CD14-positive monocyte (primary cell): Measurements from ENCODE around the gene BUB1. TPM values are rescaled to one million over a fixed set of nuclear protein-coding genes. Genes with fewer than 3 reads are reported as not detected.

ENCODE experiments used
- DNase-seq, 3 donors: peaks; one replicate each; pipeline ENCODE4 v3.0.0-alpha.2; 2011 to 2022
- H2AFZ ChIP-seq: 2 replicates; pipeline ENCODE4 v1.6.0; 2012; ENCODE audit warnings: mild to moderate bottlenecking, low read depth, low read length, inconsistent platforms; ENCODE audit not compliant: insufficient read depth, poor library complexity, severe bottlenecking
- H3K27ac ChIP-seq, 2 donors: 1 replicate in 1 of 2; 2 replicates in 1 of 2; pipeline ENCODE4 v1.5.1; 2012 to 2013; ENCODE audit warnings: low read length in 2 of 2, control low read depth in 1 of 2, inconsistent platforms in 1 of 2, low read depth in 1 of 2, mild to moderate bottlenecking in 1 of 2
- H3K27me3 ChIP-seq, 2 donors: one replicate each; pipeline versions ENCODE4 v1.6.0 to v1.6.1; 2011 to 2013; ENCODE audit warnings: low read length in 2 of 2; ENCODE audit not compliant: control insufficient read depth in 2 of 2, insufficient read depth in 2 of 2
- H3K36me3 ChIP-seq, 2 donors: replicated peaks in 1 of 2; 1 replicate in 1 of 2; 2 replicates in 1 of 2; pipeline versions ENCODE4 v1.5.1 to v1.6.1; 2012 to 2013; ENCODE audit warnings: low read length in 2 of 2, control low read depth in 1 of 2, inconsistent platforms in 1 of 2, mild to moderate bottlenecking in 1 of 2; ENCODE audit not compliant: insufficient read depth in 2 of 2, control insufficient read depth in 1 of 2
- H3K4me1 ChIP-seq, 2 donors: 1 replicate in 1 of 2; 2 replicates in 1 of 2; pipeline versions ENCODE4 v1.5.1 to v1.6.1; 2012 to 2013; ENCODE audit warnings: low read length in 2 of 2, control low read depth in 1 of 2, inconsistent platforms in 1 of 2, mild to moderate bottlenecking in 1 of 2, moderate library complexity in 1 of 2; ENCODE audit not compliant: insufficient read depth in 2 of 2, control insufficient read depth in 1 of 2
- H3K4me2 ChIP-seq: replicated peaks from 2 replicates; pipeline ENCODE3; 2012; ENCODE audit warnings: low read length, moderate library complexity, mild to moderate bottlenecking; ENCODE audit not compliant: poor library complexity, severe bottlenecking; ENCODE audit errors: extremely low read depth
- H3K4me3 ChIP-seq, 3 experiments: fragments of 200-600 bp in 1 of 3; sonication (generic) in 1 of 3; replicated peaks in 1 of 3; 1 replicate in 2 of 3; 2 replicates in 1 of 3; pipeline ENCODE4 v1.5.1; 2011 to 2013; ENCODE audit warnings: low read length in 3 of 3, mild to moderate bottlenecking in 3 of 3, control low read depth in 2 of 3, low read depth in 2 of 3, inconsistent platforms in 1 of 3, moderate library complexity in 1 of 3
- H3K79me2 ChIP-seq: 2 replicates; pipeline ENCODE4 v1.6.0; 2012; ENCODE audit warnings: mild to moderate bottlenecking, control low read depth, inconsistent platforms, low read length, moderate library complexity; ENCODE audit not compliant: insufficient read depth
- H3K9ac ChIP-seq: 2 replicates; pipeline ENCODE4 v1.6.0; 2017; ENCODE audit warnings: low read length, mild to moderate bottlenecking; ENCODE audit not compliant: insufficient read depth, poor library complexity, severe bottlenecking
- H3K9me3 ChIP-seq, 2 donors: replicated peaks in 1 of 2; 1 replicate in 1 of 2; 2 replicates in 1 of 2; pipeline versions ENCODE4 v1.5.1 to v1.6.1; 2012 to 2013; ENCODE audit warnings: low read length in 2 of 2, control low read depth in 1 of 2; ENCODE audit not compliant: control insufficient read depth in 1 of 2, insufficient read depth in 1 of 2
- H4K20me1 ChIP-seq: 2 replicates; pipeline ENCODE4 v1.6.0; 2012; ENCODE audit warnings: mild to moderate bottlenecking, low read length, control low read depth, moderate library complexity; ENCODE audit not compliant: insufficient read depth
- H3K27ac Mint-ChIP-seq, 7 donors: one replicate each; pipeline ENCODE4 v1.8.0; 2020; ENCODE audit warnings: mild to moderate bottlenecking in 7 of 7, mixed read lengths in 7 of 7, moderate library complexity in 6 of 7, inconsistent platforms in 2 of 7
- H3K27me3 Mint-ChIP-seq, 3 donors: one replicate each; pipeline ENCODE4 v1.8.0; 2021 to 2022; ENCODE audit warnings: low read depth in 3 of 3, mild to moderate bottlenecking in 3 of 3, mixed read lengths in 3 of 3, moderate library complexity in 3 of 3, inconsistent platforms in 1 of 3
- H3K36me3 Mint-ChIP-seq, 2 donors: one replicate each; pipeline ENCODE4 v1.8.0; 2020; ENCODE audit warnings: mixed read lengths in 2 of 2, inconsistent platforms in 1 of 2, mild to moderate bottlenecking in 1 of 2
- H3K4me1 Mint-ChIP-seq: one replicate; pipeline ENCODE4 v1.8.0; 2020; ENCODE audit warnings: mild to moderate bottlenecking, mixed read lengths
- H3K4me3 Mint-ChIP-seq, 2 donors: one replicate each; pipeline ENCODE4 v1.8.0; 2020; ENCODE audit warnings: mild to moderate bottlenecking in 2 of 2, mixed read lengths in 2 of 2, moderate library complexity in 1 of 2
- H3K9me3 Mint-ChIP-seq, 7 donors: one replicate each; pipeline ENCODE4 v1.8.0; 2020 to 2022; ENCODE audit warnings: mixed read lengths in 7 of 7, mild to moderate bottlenecking in 6 of 7, moderate library complexity in 6 of 7, inconsistent platforms in 2 of 7
- CTCF ChIP-seq: fragments of 200-600 bp; IDR thresholded peaks from one replicate; pipeline ENCODE4 v1.8.0; 2022; ENCODE audit warnings: antibody characterized with exemption, mild to moderate bottlenecking
- WGBS: methylation state at CpG from one replicate; pipeline ENCODE4 v1.1.5; 2013; ENCODE audit warnings: missing lambda C conversion rate; ENCODE audit not compliant: insufficient coverage; 5-methylcytosine and 5-hydroxymethylcytosine counted together
- intact Hi-C, 2 donors: fragments of 100-400 bp; cut with micrococcal nuclease; formaldehyde crosslinking; loops; one replicate each; pipeline versions ENCODE4 v1.15.0 to v1.15.1; 2023
- polyA plus RNA-seq, 3 donors: library from polyadenylated mRNA; depleted of rRNA in 1 of 3; unstranded in 2 of 3; stranded (reverse) in 1 of 3; fragments of 300-500 nt in 2 of 3; fragments of >200 nt in 1 of 3; fragmentation: Illumina TruSeq in 2 of 3; gene quantifications; 1 replicate in 2 of 3; 2 replicates in 1 of 3; pipeline ENCODE4 v1.2.3, GENCODE V29; 2012 to 2021

BUB1 gene
- polyA plus RNA-seq, 3 donors: 0.11 to 0.30 (median 0.24) TPM

GRCh38 chr2:110677080-110677479 lies 783 bp downstream of the BUB1 start:
- no CpG with 5 or more reads among the region's 5 CpGs for WGBS
- H3K79me2 ChIP-seq: peaks cover 61% of the 10 kb centered on the region
- H3K9me3 ChIP-seq: no peaks in the 10 kb centered on the region
- peaks cover 3 to 22% of the 10 kb centered on the region in 2 donors for H3K36me3 ChIP-seq
- peak overlapping the region; percentile 96 for H3K4me2 ChIP-seq
- Mint-ChIP-seq H3K4me3 (peak overlapping the region in 1 of 2 donors; percentile 99), H3K9me3 (no peaks in the 10 kb centered on the region), H3K27me3 (peaks cover 0 to 2% (median 0%) of the 10 kb centered on the region in 3 donors), H3K36me3 (peaks cover 1 to 15% of the 10 kb centered on the region in 2 donors), H3K27ac (peak overlapping the region in 2 of 7 donors; percentile 27 to 70), H3K4me1 (peaks cover 35% of the 10 kb centered on the region)
- no peak for TF ChIP-seq CTCF
- H3K27me3 ChIP-seq: no peaks in the 10 kb centered on the region
- H3K4me3 ChIP-seq: peak overlapping the region in 1 of 3 experiments; percentile 98
- H4K20me1 ChIP-seq: no peaks in the 10 kb centered on the region
- H2AFZ ChIP-seq: no peak overlapping the region
- H3K9ac ChIP-seq: peak overlapping the region; percentile 77
- no peak for DNase-seq
- H3K4me1 ChIP-seq: peaks cover 23 to 37% of the 10 kb centered on the region in 2 donors
- intact Hi-C loops: no loop called here
- H3K27ac ChIP-seq: peak overlapping the region in 1 of 2 donors; percentile 90

GRCh38 chr2:110675679-110676078 lies 2.2 kb downstream of the BUB1 start:
- Mint-ChIP-seq H3K27me3 (peaks cover 0 to 2% (median 0%) of the 10 kb centered on the region in 3 donors), H3K36me3 (peaks cover 8 to 28% of the 10 kb centered on the region in 2 donors), H3K4me1 (peaks cover 35% of the 10 kb centered on the region), H3K9me3 (no peaks in the 10 kb centered on the region), H3K4me3 (no peak overlapping the region), H3K27ac (peak overlapping the region in 1 of 7 donors; percentile 68)
- intact Hi-C loops: no loop called here
- Histone ChIP-seq H3K27ac (peak overlapping the region in 1 of 2 donors; percentile 68), H3K9ac (no peak overlapping the region), H3K9me3 (no peaks in the 10 kb centered on the region), H3K27me3 (no peaks in the 10 kb centered on the region), H3K4me1 (peaks cover 23 to 37% of the 10 kb centered on the region in 2 donors), H4K20me1 (no peaks in the 10 kb centered on the region), H2AFZ (no peak overlapping the region), H3K79me2 (peaks cover 73% of the 10 kb centered on the region), H3K36me3 (peaks cover 7 to 36% of the 10 kb centered on the region in 2 donors), H3K4me3 (no peak overlapping the region), H3K4me2 (peak overlapping the region; percentile 15)
- no peak for DNase-seq
- WGBS: 98% methylated on average over 6 of the region's 6 CpGs
- no peak for TF ChIP-seq CTCF
